IPS-NIHi11 (cell line): Measurements from ENCODE around the gene SPAG16.

Experiments used
- DNase-seq: peaks from one replicate; pipeline ENCODE4 v3.0.0; 2012; ENCODE audit warnings: mixed read lengths, low spot score

SPAG16 gene

GRCh38 chr2:214264171-214264570 is 979.9 kb downstream of the SPAG16 start:
- DNase-seq, result no peak

- DNase-seq, result no peak
These were observed 981.8 kb downstream of the SPAG16 start for GRCh38 chr2:214265991-214266489.

DNA sequence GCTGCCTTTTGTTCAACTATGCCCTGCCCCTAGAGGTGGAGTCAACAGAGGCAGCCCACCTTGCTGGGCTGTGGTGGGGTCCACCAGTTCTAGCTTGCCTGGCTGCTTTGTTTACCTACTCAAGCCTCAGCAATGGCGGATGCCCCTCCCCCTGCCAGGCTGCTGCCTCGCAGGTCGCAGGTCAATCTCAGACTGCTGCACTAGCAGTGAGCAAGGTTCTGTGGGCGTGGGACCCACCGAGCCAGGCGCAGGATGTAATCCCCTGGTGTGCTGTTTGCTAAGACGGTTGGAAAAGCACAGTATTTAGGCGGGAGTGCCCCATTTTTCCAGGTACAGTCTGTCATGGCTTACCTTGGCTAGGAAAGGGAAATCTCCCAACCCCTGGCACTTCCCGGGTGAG is 993.6 kb downstream of the SPAG16 start:
- DNase-seq, result no peak

DNA sequence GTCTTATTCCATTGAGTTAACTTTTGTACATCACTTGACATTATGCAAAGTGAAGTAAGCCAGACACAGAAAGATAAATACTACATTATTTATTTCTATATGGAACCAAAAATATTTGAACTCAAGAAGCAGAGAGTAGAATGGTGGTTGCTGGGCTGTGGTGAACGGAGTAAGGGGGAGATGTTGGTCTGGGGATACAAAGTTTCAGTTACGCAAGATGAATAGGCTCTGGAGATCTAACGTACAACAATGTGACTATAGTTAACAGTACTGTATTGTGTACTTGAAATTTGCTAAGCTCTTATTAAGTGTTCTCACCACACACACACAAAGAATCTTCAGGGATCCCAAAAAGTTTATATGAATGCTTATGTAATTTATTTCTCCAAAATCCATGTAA is 1001.7 kb downstream of the SPAG16 start:
- no peak for DNase-seq

DNA sequence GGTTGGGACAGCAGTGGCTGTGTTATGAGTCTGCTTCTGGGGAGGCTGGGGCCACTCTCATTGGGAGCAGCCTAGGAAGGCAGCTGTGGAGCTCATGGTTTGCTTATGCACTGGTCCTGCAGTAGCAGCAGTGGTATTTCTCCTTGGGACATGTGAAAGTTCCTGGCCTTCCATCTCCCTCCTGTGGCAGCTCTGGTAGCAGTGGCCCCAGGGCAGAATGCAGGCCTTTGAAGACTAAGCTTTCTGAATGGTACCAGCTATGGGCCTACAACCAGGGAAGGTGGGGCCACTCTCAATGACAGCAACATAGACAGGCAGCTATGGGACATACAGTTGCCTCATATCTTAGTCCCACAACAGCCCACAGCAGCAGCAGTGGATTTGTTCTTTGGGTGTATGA is 1009.3 kb downstream of the SPAG16 start:
- DNase-seq, result peak; percentile 12

DNA sequence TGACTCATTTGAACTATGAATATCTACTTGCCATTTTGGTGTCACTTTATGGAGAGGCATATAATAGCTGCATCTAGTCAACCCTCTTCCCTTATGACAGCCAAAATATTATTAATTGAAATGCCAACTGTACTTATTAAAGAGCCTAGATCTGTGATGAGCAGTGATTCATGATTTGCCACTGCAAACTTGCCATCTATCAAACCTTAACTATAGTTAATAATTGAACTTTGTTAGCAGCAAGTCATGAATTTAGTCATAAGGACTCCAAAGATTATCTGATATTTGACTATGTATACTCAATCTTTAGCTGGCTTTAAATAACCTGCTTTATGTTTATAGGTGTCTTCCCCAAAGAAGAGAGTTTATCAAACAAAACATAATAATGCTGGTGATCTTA is 1010.2 kb downstream of the SPAG16 start:
- DNase-seq, result no peak

- no peak for DNase-seq
These were observed 1013.2 kb downstream of the SPAG16 start for GRCh38 chr2:214297423-214297822.

GRCh38 chr2:214310319-214310718 is 1026.1 kb downstream of the SPAG16 start:
- DNase-seq, result peak; percentile 5

GRCh38 chr2:214311031-214311533 is 1026.8 kb downstream of the SPAG16 start:
- DNase-seq, result peak; percentile 66

DNA sequence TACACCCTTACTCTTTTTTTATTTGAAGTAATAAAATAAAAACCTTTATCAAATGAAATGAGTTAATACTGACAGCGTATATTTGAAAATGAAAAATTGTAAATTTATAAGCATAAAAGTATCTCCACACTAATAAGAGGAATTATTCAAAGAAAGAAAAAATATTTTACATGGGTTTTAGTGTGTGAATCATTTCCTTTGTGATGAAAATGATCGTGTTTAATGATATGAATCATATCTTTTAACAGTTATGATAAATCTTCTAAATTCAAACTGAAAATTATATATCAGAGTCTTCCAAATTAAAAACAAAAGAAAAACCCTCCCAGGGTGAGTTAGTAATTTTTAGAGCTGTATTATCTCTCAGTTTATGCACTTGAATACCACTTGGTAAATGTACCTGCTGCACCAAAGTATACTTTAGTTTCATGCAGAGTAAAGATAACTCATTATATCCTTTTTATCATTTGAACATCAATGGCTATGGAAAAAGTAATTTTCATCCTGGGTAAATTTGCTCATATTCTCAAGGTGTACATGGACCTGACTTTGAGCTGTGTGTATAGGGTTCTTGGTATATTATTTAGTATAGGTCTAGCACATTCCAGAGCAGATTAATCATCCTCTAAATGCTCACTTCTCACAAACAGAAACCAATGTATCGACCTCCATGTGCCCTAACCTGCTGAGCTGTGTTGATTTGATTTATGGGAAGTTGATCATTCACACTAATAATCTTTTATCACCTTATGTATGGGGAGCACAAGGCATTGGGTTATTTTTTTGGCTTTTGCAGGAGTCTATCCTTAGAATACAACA is 1027.9 kb downstream of the SPAG16 start:
- no peak for DNase-seq

DNA sequence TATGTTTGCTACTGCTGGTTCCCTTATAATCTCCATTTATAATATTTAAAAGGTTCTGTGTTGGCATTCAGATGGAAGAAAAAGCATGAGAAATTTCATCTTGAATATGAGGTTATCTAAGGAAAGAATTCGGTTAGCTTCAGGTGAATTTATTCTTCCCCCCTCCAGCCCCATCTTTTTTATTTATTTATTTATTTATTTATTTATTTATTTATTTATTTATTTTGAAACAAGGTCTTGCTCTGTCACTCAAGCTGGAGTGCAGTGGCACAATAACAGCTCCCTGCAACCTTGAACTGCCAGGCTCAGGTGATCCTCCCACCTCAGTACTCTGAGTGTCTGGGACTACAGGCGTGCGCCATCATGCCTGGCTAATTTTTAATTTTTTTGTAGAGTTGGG is 1031.1 kb downstream of the SPAG16 start:
- no peak for DNase-seq

GRCh38 chr2:214320211-214320610 is 1035.9 kb downstream of the SPAG16 start:
- no peak for DNase-seq

GRCh38 chr2:214322662-214323061 is 1038.4 kb downstream of the SPAG16 start:
- DNase-seq, result no peak

DNA sequence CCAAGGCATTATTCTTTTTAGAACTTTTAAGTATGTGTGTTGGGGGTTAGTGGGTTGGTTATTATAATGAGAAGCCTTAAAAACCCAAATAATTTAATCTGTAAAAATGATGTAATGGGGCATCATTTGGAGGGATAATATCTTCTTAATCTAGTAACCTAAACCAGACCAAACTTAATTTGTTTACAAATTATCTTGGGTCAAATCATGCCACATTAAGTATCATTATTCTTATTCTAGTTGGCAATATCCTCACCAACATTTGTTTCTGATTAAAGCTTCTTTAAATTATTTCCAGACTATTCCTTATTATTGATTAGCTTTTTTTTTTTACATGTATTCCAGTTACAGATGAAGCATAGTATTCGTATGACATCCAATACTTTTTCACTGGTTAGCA is 1041.1 kb downstream of the SPAG16 start:
- no peak for DNase-seq

DNA sequence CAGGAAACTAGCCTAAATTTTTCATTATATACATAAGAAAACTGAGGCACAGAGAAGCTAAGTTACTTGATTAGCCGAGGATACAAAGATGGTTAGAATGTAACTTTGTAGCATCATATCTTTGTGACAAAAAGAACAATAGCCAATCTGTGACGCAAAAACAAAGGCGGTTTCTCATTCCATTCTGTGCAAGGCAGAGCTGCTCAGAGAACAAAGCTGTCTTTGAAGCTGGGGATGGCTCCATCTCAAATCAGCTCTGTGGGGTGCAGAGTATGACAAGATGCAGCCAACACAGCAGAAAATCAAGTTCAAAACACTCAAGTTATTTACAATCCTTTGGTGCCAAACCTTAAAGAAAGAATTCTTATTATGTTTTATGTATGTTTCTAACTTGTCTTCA is 1044.7 kb downstream of the SPAG16 start:
- DNase-seq, result peak; percentile 22

GRCh38 chr2:214341646-214342045 is 1057.4 kb downstream of the SPAG16 start:
- no peak for DNase-seq

DNA sequence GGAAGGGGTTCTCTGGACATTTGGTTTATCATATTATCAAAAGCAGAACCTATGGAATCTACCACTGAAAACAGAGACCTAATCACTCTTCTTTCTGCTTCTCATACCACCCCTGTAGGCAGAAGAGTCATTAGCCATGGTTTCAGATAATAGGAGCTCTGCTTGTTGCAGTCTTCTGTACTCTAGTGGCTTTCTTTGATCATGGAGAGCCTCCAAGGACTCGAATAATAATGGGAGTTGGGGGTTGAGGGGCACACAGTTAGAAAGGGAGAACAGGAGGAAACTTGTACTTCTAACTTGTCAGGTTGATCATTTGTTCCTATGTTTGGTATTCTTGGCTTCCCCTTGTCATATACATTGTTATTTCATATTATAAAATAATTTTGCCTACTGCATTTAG is 1074.2 kb downstream of the SPAG16 start:
- no peak for DNase-seq

DNA sequence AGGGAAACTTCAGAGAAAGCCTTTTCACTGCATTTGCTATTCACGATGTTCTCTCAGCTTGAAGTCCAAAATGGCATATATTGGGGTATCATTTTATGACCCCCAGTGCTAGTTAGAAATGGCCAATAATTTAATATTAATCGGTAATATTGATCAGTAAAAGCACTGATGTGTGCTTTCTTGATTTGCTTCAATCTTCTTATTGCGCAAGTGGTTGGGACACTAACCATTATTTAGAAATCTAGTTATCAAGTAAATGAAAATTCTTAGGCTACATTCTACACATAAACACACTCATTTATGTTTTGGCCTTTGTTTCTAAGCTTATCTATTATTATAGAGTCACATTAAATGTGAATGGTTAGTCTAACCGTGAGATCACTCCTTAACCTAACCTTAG is 1076.9 kb downstream of the SPAG16 start:
- no peak for DNase-seq

DNA sequence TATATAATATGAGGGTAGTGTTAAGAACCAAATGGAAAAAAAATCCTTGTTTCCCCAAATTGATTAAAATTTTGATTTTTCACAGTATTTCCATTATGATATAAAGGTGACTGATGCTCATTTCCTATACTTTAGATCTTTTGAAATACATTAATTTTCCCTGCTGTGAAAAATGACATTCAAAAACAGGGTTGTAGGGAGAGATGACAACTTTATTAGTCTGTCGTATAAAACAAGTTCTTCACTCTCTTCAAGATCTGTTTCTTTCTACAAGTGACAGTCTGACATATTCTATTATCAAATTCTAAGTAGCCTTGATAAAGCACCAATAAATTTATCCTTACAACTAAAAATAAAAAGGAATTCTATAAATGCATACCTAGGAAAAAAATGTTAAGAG is 1081.3 kb downstream of the SPAG16 start:
- DNase-seq, result no peak

- DNase-seq, result no peak
These were observed 1082.9 kb downstream of the SPAG16 start for GRCh38 chr2:214367171-214367570.

GRCh38 chr2:214376618-214377285 is 1092.5 kb downstream of the SPAG16 start:
- DNase-seq, result no peak

DNA sequence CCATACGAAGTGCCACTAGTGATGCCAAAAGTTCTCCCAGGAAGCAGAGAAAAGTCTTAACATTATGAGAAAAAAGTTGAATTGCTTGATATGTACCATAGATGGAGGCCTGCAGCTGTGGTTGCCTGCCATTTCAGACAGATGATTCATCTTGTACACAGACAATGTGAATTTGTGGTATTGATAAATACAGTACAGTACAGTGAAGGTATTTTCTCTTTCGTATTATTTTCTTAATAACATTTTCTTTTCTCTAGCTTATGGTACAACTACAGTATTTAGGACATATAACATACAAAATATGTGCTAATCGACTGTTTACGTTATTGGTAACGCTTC is 1093.0 kb downstream of the SPAG16 start:
- DNase-seq, result no peak

DNA sequence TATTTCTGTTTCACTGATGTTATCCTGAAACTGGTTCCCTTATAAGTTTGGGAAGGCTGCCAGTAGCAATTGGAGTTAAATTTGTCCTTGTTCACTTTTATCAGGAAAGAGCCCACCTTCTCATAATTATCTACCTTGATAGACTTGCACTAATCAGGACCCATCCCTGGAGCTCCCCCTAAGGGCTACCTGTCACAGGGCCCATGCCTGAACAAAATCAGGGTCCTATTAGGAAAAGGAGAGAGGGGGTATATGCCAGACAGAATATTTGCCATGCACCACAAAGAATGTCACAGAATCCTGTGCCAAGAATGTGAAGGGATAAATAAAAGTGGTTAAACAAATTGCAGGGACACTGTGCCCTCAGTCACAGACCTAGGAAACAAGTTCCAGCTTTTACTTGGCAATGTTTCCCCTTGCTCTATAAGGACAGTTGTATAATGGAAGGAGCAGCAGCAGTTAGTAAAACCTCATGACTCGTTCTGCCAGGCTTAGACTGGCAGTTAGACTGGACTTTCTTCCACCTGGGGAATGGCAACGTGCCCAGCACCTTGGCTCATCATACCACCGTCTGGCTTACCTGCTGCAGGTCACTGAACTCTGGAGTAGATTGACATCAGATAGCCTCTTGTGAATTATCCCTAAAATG is 1094.3 kb downstream of the SPAG16 start:
- peak; percentile 38 for DNase-seq
